Hematopoietic multipotent progenitor cell (in vitro differentiated cells): ENCODE measurements around the gene PPP1R2. TPM values are rescaled to one million over a fixed set of nuclear protein-coding genes. Genes with fewer than 3 reads are reported as not detected.

Experiments
- DNase-seq, 3 donors: peaks; one replicate each; pipeline ENCODE4 v3.0.0-alpha.2; 2011 to 2015; ENCODE audit warnings: low read depth in 2 of 3, low spot score in 2 of 3
- total RNA-seq: library from RNA; depleted of rRNA; stranded (reverse); fragments of >200 nt; gene quantifications from one replicate; pipeline ENCODE4 v1.2.3, GENCODE V29; 2012

PPP1R2 gene
- total RNA-seq, 1 donor: 50.9 TPM

DNA sequence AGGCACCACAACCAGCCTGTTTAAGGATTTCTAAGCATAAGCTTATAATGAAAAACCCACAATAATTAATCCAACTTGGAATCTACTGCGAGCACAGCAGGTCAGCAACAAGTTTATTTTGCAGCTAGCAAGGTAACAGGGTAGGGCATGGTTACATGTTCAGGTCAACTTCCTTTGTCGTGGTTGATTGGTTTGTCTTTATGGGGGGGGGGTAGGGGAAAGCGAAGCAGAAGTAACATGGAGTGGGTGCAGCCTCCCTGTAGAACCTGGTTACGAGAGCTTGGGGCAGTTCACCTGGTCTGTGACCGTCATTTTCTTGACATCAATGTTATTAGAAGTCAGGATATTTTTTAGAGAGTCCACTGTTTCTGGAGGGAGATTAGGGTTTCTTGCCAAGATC is 25.5 kb upstream of the PPP1R2 start:
- no peak for DNase-seq

DNA sequence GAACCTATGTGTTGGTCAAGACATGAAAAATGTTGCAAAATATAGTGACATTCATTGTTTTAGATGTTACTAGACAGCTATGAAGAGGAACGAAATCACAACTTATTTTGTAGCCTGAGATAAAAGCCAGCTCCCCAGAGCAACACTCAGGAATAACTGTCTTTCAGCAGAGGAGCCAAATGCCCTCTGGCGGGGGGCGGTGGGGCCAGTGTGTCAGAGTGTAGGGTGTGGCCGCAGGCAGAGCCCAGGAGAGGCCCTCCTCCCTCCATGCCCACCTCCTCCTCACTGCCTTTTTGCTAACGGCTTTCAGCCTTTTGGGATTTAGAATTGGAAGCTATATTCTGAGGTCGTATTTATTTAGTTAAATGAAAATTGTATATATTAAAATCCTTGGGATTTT is 23.7 kb upstream of the PPP1R2 start:
- no peak for DNase-seq

DNA sequence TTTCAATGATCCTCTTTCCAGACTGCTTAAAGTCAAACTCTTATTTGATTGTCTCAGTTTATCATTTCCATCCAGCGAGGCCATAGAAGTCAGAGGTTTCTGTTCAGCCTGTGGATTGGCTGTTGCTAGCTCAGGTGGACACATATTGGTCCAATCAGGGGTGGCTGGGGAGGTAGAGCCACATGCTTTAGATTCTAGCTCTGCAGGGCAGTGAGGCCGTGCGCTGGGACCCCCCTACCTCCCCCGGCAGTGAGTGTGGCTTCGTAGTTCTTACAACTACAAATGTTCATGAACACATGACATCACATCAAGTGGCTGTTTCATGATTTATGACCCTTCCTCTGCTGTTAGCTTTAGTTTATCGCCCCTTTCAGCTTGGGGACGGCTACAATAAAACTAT is 22.6 kb upstream of the PPP1R2 start:
- peak in 1 of 3 donors; percentile 49 for DNase-seq

DNA sequence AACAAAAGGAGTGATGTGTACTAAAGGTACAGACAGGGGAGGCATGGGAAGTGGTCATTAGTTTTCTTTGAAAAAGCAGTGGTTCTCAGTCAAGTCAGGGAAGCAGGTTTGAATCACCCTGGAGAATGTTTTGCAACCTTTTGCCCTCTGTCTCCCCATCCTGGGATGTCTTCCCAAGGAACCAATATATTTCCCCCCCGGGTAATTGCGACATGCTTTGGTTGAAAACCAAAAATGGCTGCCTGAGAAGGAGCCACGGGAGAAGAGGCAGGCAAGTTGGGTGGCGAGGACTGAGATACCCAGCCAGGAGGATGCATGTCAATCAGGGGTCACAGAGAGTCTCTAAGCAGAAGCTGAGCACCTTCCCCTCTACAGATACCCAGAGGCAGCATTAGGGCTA is 20.2 kb upstream of the PPP1R2 start:
- no peak for DNase-seq

DNA sequence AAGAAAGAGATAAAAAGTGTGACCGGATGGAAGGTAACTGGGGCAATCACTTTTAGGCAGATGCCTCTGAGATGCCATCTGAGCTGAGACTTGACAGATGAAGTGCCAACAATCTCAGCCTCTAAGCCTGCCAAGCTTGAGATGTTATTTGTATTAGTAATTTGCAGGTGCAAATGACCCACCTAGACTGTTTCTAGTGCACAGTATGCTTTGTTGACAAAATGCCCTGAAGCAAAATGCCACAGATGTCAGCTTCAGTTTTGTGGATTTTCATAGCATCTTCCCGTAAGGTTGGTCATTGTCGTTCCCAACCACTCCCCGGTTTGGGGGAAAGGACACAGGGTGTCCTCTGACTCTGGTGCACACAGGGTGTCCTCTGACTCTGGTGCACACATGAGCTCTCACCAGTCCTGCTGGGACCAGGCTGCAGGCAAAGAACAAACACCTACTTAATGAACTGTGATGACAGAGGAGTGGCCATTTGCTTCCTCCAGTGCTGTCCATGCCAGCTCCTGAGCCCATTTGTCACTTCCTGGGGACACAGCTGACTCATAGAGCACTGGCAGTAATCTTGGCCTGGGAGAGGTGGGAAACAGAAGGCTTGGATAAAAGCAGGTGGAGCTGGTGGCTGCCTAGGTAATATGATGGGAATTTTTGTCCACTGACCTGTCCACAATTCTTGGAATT is 16.7 kb upstream of the PPP1R2 start:
- no peak for DNase-seq

DNA sequence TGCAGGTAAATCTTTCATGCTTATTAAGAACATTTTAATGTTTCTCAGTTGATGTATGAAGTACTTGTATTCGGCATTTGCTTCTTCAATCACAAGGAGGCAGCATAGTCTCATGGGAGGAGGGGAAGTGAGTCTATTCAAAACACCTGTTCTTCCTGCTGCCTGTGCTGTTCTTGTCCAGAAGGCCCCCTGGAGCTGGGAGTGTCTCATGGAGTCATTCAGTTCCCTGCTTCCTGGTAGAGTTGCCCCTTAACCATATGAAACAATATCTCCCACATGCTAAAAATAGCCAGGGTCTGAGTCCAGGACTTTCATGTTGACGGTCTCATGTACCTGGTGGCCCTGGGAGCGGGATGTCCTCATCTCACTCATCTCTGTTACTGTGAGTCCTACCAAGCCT is 15.5 kb upstream of the PPP1R2 start:
- DNase-seq: peak in 1 of 3 donors; percentile 60

DNA sequence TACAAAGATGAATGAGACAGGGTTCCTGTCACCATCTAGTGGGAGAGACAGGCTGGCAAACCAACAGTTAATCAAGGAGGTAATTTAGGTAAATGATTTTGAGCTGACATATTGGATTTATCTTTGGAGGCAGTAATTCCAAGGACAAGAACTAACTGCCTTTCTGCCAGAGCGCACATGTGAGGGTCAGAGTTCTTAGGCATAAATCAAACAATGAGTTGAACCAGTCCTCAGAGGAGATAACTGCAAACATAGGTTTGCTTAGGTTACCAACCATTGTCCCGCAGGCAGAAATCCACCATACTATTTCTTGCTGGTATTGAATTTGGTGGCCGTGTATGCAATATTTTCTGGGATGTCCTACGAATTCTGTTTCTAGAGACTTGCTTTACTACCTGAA is 14.2 kb upstream of the PPP1R2 start:
- no peak for DNase-seq

DNA sequence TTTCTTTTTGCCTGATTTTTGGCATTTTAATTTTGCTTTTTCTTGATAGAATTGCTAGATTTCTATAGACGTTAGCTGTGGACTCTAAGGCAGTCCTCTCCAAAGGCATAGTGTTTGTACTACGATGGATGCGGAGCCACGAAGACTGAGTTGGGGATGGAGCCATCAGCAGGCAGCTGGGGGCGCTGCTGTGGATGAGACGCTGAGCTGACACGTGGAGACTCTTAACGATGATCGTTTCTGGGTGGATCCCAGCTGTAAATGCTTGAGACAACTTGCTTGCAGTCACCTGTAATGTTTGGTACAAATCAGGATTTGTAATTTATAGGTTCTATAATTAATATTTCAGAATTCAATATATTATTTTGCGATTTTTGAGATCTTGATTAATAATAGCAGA is 13.3 kb upstream of the PPP1R2 start:
- DNase-seq: peak in 1 of 3 donors; percentile 47

DNA sequence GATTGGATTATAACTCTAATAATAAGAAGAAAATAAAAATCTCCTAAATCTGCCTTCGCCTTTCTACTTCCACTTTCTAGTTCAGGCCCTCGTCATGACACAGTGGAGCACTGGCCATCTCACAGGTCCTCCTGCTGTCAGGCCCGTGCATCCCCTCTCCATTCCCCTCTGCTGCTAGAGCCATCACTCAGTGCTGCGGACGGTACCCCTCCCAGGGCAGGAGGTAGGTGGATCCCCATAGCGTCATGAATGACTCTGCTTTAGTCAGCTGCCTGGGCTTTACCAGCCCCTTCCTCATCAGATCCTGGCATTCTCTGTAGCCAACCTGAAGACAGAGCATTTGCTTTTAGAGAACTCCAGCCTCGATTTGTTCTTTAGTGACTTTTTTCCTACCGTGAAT is 12.0 kb upstream of the PPP1R2 start:
- no peak for DNase-seq

DNA sequence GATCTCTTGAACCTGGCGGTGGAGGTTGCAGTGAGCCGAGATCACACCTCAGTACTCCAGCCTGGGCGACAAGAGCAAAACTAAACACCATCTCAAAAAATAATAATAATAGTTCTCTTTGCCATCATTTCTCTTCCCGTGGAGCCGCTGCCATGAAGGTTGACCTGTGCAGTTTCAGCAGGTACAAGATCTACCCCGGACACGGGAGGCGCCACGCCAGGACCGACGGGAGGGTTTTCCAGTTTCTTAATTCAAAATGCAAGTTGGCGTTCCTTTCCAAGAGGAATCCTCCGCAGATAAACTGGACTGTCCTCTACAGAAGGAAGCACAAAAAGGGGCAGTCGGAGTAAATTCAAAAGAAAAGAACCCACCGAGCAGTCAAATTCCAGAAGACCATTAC is 11.3 kb upstream of the PPP1R2 start:
- no peak for DNase-seq

DNA sequence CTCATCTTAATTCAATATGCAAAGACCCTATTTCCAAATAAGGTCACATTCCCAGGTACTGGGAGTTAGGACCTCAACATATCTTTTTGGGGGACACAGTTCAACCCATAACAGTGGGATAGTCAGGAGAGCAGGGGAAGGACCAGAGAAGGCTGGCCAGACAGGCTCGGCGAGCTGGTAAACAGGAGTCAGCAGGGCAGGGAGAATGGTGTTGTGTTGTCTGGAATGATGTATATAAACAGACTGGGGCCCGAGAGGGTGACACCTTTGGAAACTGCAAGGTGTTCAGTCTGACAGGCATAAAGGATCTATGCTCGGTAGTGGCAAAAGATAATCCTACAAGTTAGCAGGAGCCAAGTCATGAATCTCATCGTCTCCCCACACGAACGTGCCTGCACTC is 10.1 kb upstream of the PPP1R2 start:
- DNase-seq: no peak

DNA sequence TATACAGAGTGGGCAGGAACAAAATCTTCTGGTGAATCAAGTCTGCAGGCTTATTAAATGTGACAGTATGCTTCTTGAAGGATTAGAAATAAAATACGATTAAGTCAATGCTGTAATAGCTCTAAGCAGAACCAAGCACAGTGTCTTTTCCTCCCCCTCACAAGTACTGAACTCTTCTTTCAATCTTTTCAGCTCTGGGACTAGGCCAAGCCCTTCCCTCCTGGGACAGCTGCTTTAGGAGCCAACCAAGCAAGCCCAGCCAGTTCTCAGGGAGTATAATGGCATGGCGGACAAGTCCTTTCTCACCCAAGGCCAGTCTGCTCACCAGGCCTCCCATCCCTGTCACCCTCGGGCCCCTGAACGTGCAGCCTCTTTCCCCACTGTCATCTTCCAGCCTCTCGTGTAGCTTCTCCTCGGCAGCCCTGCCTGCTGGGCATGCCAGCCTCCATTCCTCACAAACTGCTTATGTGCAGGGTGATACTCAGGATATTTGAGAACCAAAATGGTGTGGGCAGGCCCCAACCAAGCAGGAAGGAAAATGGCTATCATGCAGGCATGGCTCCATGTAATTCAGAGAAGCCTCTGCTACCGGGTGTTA is 8.4 kb upstream of the PPP1R2 start:
- DNase-seq: no peak

DNA sequence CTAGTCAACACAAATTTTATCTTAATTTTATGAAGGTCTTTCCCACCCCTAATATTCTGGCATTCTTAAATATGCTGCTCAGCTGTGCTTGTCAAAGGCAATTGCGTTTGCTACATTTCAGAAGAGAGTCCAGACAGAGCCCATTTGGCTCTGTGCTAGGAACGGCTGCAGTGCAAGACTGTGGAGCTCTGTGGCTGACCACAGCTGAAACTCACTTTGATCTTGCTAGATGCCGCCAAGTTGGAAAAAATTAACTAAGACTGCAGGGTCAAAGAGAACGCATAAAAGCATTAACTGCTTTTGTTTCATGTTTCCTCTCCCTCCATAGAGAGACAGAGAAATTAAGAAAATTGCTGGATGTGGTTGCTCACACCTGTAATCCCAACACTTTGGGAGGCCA is 7.6 kb upstream of the PPP1R2 start:
- DNase-seq: no peak

DNA sequence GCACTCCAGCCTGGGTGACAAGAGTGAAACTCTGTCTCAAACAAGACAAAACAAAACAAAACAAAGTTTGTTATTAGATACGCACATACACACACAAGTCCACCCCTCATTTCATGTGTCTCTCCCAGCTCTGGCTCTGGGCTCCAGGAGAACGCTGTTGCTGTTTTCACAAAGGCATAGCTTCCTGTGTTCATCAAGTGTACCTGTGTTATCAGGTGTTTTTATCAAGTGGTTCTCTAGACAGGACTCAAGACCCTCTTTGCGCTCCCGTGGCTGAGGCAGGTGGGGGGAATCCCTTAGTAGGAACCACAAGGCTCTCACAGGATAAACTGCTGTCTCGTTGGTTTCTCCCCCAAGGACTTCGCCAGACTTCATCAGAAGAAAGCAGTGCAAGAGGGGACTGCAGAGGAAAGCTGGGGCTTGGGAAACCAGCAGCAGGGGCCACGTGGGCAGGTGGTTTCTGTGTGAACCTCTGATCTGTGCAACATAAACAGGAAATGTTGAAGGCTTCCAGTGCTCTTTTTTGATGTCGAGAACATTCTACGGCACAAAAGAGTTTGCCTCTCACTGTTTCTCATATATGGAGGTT is 6.9 kb upstream of the PPP1R2 start:
- DNase-seq: peak in 2 of 3 donors; percentile 36 to 73

DNA sequence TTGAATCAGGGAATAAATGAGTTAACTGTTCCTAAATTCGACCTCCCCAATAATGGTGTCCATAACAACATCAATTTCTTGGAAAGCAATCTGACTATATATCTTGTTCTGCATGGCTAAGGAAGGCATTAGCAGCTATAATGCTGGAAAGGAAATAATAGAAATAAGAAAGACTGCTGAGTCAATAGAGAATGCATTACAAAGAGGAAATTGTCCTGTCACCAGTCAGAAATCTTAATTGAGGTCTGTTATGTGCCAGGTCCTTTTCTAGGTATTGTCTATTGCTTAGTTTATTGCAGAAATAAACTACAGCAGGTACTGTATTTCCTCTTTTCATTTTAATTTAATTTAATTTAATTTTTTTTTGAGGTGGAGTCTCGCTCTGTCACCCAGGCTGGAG is 5.9 kb upstream of the PPP1R2 start:
- DNase-seq: peak in 1 of 3 donors; percentile 32

DNA sequence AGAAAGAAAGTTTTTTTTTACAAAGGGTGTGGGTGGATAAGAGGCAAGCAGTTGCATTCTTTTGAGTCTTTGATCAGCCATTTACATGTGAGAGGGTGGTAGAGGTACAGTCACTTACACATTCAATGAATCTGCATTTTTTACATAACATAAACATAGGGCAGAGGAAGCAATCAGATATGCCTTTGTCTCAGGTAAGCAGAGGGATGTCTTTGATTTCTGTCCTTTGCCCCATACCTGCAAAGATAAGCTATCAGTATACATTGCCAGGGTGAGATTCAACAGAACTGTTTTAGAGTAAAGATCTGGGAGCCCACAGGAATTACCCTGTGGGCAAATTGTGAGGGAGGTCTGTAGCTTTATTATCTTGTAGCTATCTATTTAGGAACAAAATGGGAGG is 5.4 kb upstream of the PPP1R2 start:
- no peak for DNase-seq

DNA sequence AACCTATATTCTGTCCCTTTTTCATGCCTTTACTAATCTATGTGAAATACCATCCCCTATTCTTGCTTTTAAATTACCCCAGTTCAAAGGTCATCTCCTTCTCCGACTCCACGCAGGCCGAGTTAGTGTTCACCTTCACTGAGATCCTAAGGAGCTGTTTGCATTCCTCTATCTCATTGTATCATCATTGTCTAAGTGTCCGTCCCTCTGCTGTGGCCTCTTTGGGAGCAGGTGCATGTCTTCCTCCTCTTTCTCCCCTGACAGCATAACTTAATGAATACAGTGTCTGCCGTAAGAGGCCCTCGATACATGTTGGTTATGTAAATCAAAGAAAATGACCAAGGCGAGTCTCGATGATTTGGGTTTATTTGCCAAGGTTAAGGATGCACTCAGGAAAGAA is 4.9 kb upstream of the PPP1R2 start:
- DNase-seq: no peak

DNA sequence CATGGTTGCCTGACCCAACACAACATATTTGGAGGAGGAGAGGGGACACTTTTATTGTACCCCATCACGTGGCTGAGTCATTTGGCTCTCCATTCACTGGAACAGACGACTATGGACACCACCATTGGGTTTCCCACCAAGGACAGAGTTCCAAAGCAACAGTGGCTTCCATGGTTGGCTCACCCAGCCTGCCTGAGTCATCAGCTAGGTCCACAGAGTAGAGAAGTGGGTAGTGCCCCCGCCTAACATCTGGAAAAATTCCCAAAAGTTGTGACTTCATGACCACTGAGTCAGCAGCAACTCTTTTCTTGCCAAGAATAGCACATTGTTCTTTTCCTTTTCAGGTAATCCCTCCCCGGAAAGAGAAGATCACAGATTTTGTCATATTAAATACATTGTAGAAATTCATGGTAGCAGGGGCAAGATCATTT is 3.0 kb upstream of the PPP1R2 start:
- DNase-seq: no peak

DNA sequence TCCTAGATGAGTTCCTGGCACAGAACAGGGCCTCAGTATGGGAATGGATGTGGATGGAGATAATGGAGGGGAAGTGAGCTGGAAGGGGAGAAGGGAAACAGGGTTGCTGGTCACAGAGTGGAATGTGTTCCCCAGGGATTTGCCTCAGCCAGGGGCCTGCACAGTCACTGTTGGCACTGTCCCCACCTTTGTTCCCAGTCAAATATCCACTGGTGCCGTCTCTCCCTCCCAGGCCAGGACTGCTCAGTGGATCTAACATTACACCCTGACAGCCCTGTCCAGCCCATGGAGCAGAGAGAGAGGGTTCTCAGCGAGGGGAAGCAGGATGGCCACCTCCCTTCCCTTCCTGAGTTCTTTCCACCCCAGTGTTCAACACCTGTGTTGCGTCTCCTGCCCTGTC is 1.5 kb upstream of the PPP1R2 start:
- DNase-seq: no peak

DNA sequence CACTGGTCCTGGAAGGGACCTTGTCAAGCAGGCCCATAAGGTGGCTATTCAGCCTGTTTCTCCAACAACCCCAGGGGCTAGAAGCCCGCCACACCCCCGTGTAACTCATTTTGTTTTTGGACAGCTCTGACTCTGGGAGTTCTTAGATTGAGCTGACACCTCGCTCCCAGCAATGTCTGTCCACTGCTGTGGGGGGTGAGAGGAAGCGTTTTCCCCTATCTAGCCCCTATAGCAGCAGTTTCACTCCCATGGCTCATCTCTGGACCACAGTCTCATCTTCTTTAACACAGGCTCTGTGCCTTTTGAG is 1.1 kb upstream of the PPP1R2 start:
- no peak for DNase-seq

DNA sequence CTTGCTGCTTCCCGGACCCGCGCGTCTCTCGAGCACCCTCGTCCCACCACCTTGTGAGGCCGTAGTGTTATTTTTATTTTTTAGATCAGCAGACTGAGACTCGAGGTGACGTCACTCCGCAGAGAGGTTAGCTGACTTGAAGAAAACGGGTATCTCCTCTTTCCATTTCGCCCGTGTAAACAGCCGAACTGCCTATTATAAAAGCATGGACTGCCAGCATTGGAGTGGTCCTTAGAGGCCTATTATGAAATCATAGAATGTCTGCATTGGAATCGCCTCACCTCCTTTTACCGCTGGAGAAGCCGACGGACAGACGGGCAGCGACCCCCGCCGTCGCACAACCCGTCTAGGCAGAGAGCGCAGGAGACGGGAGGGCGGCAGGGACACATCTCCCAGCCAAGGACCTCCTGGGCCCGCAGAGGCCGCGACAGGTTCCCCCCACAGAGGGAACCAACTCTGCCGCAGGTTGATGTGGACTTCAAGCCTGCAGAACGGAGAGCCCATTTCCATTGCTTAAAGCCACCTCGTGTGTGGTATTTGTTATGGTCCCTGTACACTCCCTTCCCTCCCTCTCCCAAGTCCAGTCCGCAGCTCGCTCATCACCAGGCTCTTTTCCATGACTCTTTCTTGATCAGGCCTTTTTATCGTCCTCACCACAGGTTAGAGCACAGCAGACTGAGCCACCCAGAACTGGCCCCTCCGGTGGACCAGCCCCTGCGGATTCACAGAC is 540 bp upstream of the PPP1R2 start:
- no peak for DNase-seq

DNA sequence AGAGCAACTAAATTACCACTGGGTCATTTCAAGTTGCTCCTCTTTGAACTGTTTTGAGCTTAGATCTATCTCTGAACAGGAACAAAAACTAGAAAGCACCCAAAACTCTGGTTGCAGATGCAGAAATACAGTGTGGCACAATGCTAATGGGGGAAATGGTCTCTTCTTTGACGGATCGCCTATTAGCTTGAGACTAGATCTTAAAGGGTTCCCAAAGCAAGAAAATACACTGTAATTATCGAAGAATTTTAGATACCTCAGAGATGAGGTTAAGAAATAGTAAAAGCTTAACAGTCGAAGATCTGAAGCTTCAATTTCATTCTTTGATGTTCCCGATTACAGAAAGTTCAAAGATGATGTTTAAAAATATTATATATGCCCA is 818 bp downstream of the PPP1R2 start:
- peak in 1 of 3 donors; percentile 27 for DNase-seq
